ENCODE results near the gene MYBBP1A. TPM values are rescaled to one million over a fixed set of nuclear protein-coding genes. Genes with fewer than 3 reads are reported as not detected.

The MYBBP1A gene
- total and polyA plus RNA-seq, 2 of the 8 experiments (the other 6 are each of a cell fraction or from before 2014, with no cell fraction given): 46.8 to 151 TPM

GRCh38 chr17:4554997-4555799 lies at the start of gene MYBBP1A (continued):
- no peak for TF ChIP-seq CHD7 (IDR thresholded peaks at IDR 0.05; ENCODE audit: insufficient replicate concordance, low read length)
- TF ChIP-seq YY1 (IDR thresholded peaks at IDR 0.05; ENCODE audit: low read depth, low read length): peak; percentile 48; the same call in 1 of the 2 replicates
- peak in 1 of 2 experiments; percentile 57; a peak in 1 of 4 replicates for TF ChIP-seq HDAC2 (IDR thresholded peaks at IDR 0.05; ENCODE audit: borderline replicate concordance in 1 of 2, low read depth in 2 of 2, low read length in 2 of 2)
- peak in 1 of 2 experiments; percentile 78; a peak in 1 of 4 replicates for TF ChIP-seq SIN3A (conservative IDR thresholded peaks at IDR 0.05 in 1 of 2, IDR thresholded peaks at IDR 0.05 in 1 of 2; ENCODE audit: low read depth in 1 of 2, low read length in 2 of 2)
- peak; percentile 91 for TF ChIP-seq NRF1 (IDR thresholded peaks at IDR 0.05; ENCODE audit: low read depth, low read length)
- 0 out of 2 replicates have a peak, but pooled peaks have one; percentile 4 for TF ChIP-seq TCF12 (IDR thresholded peaks at IDR 0.05; ENCODE audit: low read depth, low read length)
- TF ChIP-seq POLR2AphosphoS5 (IDR thresholded peaks at IDR 0.05; ENCODE audit: low read depth, low read length): peak; percentile 70; the same call in 1 of the 2 replicates
- TF ChIP-seq SUZ12 (IDR thresholded peaks at IDR 0.05; ENCODE audit: low read length): no peak
- no peak for TF ChIP-seq BCL11A (IDR thresholded peaks at IDR 0.05; ENCODE audit: low read depth in 2 of 2, low read length in 2 of 2)
